AG10803 (cell line): ENCODE data around the gene FRK.
A peak's percentile ranks its signal among the peaks of the same experiment; 100 is the strongest.
"Not testable (repeated sequence)": the region's sequence is repeated elsewhere in the genome, so short reads cannot be mapped to it uniquely, and the experiment has no call there.

ENCODE experiments used
- DNase-seq: peaks from one replicate; pipeline ENCODE4 v3.0.0; 2010; ENCODE audit warnings: low read depth
- H3K4me3 ChIP-seq: 2 replicates; pipeline ENCODE4 v1.5.1; 2011; ENCODE audit warnings: mild to moderate bottlenecking, low read length, control low read depth
- TF ChIP-seq, protein P1 (sequence below): conservative IDR thresholded peaks from 2 replicates; pipeline ENCODE4 v1.5.1; 2011; ENCODE audit warnings: mild to moderate bottlenecking, low read length, control low read depth, inconsistent platforms

FRK gene

DNA sequence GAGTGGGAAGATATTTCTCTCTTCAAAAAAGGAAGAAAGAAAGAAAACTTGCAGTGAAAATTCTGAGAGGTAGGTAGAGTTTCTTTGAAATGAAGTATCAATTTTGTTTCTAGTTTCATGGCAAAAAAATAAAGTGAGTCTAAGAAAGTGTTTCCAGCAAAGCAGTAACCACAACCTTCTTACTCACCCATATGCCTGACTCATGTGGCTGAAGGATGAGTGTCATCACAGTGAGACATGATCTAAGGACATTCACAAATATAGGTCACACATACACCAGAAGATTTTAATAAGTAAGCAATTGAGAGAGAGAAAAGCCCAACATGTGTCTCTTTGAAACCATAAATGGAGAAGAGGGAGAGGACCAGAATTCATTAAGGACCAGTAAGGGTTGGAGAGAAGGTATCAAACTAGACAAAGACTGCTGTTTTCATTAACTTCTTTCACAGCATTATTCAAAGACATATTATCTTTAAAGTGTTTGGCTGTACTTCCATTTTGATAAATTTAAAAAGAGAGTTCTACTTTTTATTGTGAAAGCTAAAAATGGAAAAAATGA is 169.5 kb downstream of the FRK start:
- no peak overlapping the region for H3K4me3 ChIP-seq
- TF ChIP-seq, protein P1, sequence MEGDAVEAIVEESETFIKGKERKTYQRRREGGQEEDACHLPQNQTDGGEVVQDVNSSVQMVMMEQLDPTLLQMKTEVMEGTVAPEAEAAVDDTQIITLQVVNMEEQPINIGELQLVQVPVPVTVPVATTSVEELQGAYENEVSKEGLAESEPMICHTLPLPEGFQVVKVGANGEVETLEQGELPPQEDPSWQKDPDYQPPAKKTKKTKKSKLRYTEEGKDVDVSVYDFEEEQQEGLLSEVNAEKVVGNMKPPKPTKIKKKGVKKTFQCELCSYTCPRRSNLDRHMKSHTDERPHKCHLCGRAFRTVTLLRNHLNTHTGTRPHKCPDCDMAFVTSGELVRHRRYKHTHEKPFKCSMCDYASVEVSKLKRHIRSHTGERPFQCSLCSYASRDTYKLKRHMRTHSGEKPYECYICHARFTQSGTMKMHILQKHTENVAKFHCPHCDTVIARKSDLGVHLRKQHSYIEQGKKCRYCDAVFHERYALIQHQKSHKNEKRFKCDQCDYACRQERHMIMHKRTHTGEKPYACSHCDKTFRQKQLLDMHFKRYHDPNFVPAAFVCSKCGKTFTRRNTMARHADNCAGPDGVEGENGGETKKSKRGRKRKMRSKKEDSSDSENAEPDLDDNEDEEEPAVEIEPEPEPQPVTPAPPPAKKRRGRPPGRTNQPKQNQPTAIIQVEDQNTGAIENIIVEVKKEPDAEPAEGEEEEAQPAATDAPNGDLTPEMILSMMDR, result no peak
- peak; percentile 39 for DNase-seq

DNA sequence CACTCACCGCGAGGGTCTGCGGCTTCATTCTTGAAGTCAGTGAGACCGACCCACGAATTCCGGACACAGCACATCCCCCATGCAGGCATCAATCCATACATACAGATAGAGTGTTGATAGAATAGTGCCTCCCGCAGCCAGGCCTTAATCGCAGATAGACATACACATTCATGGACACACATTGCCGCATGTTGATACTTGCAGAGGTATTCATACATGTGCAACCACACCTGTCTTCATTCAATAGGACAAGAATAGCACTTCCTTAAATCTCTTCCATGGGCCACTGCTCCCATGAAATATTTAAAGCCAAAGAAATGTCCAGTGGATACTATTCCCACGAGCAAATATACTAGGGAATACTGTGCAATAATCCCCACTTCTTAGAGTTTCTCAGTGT is 170.5 kb downstream of the FRK start:
- TF ChIP-seq, protein P1, result no peak
- no peak for DNase-seq
- no peak overlapping the region for H3K4me3 ChIP-seq

DNA sequence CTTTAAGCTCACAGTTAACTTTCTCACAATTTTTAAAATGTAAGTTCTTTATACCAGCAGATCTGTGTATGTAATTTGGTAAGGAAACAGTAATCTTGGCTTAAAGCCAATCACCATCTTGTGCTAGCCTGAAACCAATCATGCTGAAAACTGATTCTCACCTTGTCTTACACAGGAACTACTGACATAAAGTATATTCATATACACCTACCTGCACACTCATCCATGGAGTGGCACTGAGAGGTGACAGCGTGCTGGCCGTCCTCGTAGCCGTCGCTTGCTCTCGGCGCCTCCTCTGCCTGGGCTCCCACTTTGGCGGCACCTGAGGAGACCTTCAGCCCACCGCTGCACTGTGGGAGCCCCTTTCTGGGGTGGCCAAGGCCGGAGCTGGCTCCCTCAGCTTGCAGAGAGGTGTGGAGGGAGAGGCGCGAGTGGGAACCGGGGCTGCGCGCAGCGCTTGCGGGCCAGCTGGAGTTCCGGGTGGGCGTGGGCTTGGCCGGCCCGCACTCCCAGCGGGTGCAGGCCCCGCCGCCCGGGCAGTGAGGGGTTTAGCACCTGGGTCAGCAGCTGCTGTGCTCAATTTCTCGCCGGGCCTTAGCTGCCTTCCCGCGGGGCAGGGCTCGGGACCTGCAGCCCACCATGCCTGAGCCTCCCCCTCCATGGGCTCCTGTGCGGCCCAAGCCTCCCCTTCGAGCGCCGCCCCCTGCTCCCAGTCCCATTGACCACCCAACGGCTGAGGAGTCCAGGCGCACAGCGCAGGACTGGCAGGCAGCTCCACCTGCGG is 171.8 kb downstream of the FRK start:
- not testable (repeated sequence) for DNase-seq, H3K4me3 ChIP-seq

DNA sequence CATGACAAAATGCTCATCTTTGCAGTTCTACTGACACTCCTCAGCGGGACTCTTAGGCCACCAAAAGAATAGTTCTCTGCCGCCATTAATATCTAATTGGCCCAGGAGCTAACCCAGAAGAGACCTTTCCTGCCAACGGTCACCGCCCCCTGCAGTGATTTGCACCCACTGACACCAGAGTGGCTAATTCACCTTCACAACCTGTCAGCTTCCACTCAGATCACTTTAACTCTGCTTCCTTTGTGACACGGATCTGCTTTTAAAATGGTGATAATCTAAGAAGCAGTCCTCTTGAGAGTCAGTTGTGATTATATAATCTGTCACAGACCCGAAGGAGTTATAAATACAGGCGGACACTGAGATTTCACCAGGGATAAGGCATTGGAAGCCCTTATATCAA is 172.8 kb downstream of the FRK start:
- TF ChIP-seq, protein P1, result no peak
- no peak overlapping the region for H3K4me3 ChIP-seq
- DNase-seq, result no peak

DNA sequence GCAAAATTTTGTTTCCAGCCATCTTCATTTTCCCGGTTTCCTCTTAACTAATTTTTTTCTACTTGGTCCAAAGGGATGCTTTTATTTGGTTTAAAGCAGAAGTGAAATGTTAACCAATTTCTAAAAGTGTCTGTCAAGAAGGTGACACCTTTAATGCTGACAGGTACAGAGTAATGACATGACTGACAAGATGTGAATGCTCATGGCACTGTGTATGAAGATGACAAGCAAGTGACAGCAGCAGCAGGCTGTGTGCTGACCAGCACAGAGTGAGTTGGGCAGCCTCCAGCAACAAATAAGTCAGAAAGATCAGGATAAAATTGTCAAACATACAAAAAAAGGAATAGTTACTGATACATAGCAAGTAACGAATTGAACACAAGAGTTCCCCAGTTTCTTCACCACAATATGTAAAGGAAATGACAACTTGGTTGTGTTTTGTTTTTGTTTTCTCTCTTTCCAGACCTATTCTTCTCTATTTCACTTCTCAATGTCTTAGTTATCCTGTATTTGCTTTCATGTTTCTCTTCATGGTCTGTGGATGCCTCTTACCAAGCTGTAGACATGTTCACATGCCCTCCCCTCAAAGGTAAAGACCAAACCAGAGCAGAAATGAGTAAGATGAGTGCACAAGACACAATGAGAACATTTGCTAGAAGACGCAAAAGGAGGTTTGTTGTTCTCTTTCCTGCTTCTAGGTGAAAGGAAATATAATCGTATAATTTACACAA is 174.9 kb downstream of the FRK start:
- DNase-seq, result no peak
- TF ChIP-seq, protein P1, result no peak
- no peak overlapping the region for H3K4me3 ChIP-seq

DNA sequence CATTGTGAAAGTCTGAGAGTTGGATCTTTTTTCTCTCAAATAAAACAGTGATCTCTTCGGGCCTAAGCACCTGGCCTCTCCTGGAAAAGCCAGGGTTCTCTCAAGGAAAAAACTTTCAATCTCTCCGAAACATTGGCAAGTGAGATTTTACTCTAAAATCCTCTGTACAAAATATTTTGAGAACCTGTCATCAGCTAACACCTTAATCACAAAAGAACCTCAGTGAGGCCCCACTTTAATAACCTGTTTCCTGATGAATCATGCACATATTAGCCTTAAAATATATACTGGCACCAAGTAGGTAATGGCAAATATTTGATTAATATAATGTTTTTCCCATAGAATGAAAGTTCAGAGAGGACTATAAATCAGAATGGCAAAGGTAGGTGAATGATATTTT is 177.9 kb downstream of the FRK start:
- H3K4me3 ChIP-seq, result no peak overlapping the region
- DNase-seq, result no peak
- TF ChIP-seq, protein P1, result no peak

DNA sequence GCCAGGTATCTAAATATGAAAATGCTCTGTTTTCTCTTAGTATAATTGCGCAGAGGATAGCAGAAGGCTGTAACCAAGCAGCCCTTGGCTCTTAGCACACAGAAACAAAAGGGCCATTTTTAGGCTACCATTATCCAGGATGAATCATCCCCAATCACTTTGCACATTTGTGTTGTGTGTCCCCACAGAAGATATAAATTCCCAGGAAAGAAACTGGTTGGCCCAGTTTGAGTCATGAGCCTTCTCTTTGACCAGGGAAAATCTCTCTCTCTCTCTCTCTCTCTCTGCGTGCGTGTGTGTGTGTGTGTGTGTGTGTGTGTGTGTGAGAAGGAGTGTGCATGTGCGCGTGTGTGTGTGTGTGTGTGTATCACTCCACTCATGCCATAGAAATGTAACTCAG is 178.5 kb downstream of the FRK start:
- no peak for DNase-seq
- TF ChIP-seq, protein P1, result no peak
- H3K4me3 ChIP-seq, result no peak overlapping the region
